ENCODE measurements around the gene NR5A2.

NR5A2 gene

GRCh38 chr1:200213921-200214320 is 186.4 kb downstream of the NR5A2 start:
- no peak for DNase-seq

GRCh38 chr1:200215350-200215749 is 187.8 kb downstream of the NR5A2 start:
- no peak for DNase-seq

GRCh38 chr1:200217703-200218102 is 190.2 kb downstream of the NR5A2 start:
- DNase-seq = no peak

- DNase-seq = no peak
Observed at GRCh38 chr1:200221614-200222282, 194.2 kb downstream of the NR5A2 start.

GRCh38 chr1:200223207-200223606 is 195.7 kb downstream of the NR5A2 start:
- no peak for DNase-seq

GRCh38 chr1:200223613-200224012 is 196.1 kb downstream of the NR5A2 start:
- no peak for DNase-seq

- no peak for DNase-seq
Observed at GRCh38 chr1:200224315-200224714, 196.8 kb downstream of the NR5A2 start.

GRCh38 chr1:200226268-200226968 is 198.9 kb downstream of the NR5A2 start:
- DNase-seq = no peak

- DNase-seq = no peak
Observed at GRCh38 chr1:200226969-200227303, 199.4 kb downstream of the NR5A2 start.
